Measurements from ENCODE around the gene CNOT2.
"Not testable (repeated sequence)": the region's sequence is repeated elsewhere in the genome, so short reads cannot be mapped to it uniquely, and the experiment has no call there.

CNOT2 gene

DNA sequence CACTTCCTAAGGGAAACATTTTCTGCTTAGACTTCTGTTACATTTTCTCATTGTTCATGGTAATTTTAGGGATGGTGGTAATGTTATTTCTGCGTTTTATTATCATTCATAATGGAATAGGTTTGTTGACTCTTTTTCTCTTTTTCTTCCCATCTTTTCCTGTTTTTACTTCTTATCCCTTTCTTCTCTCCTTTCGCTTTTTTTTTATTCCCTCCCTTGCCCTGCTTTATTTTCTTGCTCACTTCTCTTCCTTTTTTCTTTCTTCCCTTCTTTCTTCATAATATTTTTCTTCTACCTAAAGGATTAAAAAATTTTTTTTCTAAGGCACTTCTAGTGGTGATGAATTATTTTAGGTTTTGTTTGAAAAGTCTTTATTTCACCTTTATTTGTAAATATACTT, 45.6 kb downstream of the CNOT2 start:
- TF ChIP-seq, protein P1, sequence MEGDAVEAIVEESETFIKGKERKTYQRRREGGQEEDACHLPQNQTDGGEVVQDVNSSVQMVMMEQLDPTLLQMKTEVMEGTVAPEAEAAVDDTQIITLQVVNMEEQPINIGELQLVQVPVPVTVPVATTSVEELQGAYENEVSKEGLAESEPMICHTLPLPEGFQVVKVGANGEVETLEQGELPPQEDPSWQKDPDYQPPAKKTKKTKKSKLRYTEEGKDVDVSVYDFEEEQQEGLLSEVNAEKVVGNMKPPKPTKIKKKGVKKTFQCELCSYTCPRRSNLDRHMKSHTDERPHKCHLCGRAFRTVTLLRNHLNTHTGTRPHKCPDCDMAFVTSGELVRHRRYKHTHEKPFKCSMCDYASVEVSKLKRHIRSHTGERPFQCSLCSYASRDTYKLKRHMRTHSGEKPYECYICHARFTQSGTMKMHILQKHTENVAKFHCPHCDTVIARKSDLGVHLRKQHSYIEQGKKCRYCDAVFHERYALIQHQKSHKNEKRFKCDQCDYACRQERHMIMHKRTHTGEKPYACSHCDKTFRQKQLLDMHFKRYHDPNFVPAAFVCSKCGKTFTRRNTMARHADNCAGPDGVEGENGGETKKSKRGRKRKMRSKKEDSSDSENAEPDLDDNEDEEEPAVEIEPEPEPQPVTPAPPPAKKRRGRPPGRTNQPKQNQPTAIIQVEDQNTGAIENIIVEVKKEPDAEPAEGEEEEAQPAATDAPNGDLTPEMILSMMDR (IDR thresholded peaks at IDR 0.05; ENCODE audit: low read depth, low read length) = no peak
- TF ChIP-seq MYC (IDR thresholded peaks at IDR 0.05; ENCODE audit: low read depth, low read length) = no peak
- TF ChIP-seq, protein P2, sequence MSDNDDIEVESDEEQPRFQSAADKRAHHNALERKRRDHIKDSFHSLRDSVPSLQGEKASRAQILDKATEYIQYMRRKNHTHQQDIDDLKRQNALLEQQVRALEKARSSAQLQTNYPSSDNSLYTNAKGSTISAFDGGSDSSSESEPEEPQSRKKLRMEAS (IDR thresholded peaks at IDR 0.05; ENCODE audit: low read depth, low read length) = no peak
- no peak for TF ChIP-seq POLR2A (IDR thresholded peaks at IDR 0.05; ENCODE audit: extremely low read depth, insufficient read length)
- H3K4me3 ChIP-seq (ENCODE audit: low read depth, low read length) = no peak overlapping the region
- no peak for DNase-seq (ENCODE audit: low read depth)

DNA sequence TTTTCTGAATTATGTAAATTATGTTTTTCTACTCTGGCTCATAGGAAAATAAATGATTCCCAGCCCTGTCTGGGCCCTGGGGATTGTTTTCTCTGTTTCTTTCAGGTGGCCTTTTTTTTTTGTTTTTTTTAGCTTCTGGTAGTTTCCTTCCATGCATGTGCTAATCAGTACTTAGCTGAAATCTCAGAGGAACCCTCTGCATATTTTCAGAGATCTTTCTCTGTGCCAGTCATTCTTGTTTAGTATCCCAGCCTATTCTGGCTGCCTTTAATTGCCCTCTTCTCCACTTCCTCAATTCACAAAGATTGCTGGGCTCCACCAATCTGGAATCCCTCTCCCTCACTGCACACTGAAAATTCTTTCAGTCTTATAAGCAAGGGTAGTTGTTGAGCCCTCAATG, 46.9 kb downstream of the CNOT2 start:
- peak; percentile 14 for DNase-seq (ENCODE audit: low read depth)
- H3K4me3 ChIP-seq (ENCODE audit: low read depth, low read length) = no peak overlapping the region
- TF ChIP-seq MYC (IDR thresholded peaks at IDR 0.05; ENCODE audit: low read depth, low read length) (no peak), POLR2A (IDR thresholded peaks at IDR 0.05; ENCODE audit: extremely low read depth, insufficient read length) (no peak)
- TF ChIP-seq, protein P2 (IDR thresholded peaks at IDR 0.05; ENCODE audit: low read depth, low read length) = no peak
- TF ChIP-seq, protein P1 (IDR thresholded peaks at IDR 0.05; ENCODE audit: low read depth, low read length) = no peak

DNA sequence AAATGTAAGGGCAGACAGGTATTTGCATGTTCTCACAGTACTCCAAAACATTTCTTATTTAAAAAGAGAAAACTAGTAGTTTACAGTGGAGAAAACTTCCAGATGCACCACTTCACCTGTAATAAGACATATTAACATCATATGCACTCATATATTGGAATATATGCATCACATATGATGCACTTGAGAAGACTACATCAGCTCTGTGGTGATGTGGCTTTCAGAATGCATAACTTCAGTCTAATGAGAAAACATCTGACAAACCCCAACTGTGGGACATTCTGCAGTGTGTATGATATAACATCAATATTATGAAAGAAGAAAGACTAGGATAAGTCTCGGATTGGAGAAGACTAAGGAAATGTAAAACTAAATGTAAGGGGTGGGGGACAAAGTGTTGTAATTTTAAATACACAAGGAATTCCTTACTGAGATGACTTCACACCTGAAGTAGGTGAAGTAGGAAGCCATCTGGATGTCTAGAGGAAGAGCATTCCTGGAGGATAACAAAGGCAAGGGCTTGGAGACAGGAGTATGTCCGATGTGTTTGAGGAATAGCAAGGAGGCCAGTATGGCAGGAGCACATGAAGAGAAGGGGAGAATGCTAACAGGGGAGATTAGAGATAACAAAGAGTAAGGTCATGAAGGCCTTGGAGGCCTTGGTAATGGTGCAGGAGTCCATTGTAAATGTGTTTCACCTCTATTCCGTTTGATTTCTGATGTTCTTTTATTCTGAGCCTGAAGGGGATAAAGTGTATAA, 49.0 kb downstream of the CNOT2 start:
- no peak overlapping the region for H3K4me3 ChIP-seq (ENCODE audit: low read depth, low read length)
- TF ChIP-seq POLR2A (IDR thresholded peaks at IDR 0.05; ENCODE audit: extremely low read depth, insufficient read length) (no peak), MYC (IDR thresholded peaks at IDR 0.05; ENCODE audit: low read depth, low read length) (no peak)
- TF ChIP-seq, protein P2 (IDR thresholded peaks at IDR 0.05; ENCODE audit: low read depth, low read length) = no peak
- TF ChIP-seq, protein P1 (IDR thresholded peaks at IDR 0.05; ENCODE audit: low read depth, low read length) = no peak
- no peak for DNase-seq (ENCODE audit: low read depth)

DNA sequence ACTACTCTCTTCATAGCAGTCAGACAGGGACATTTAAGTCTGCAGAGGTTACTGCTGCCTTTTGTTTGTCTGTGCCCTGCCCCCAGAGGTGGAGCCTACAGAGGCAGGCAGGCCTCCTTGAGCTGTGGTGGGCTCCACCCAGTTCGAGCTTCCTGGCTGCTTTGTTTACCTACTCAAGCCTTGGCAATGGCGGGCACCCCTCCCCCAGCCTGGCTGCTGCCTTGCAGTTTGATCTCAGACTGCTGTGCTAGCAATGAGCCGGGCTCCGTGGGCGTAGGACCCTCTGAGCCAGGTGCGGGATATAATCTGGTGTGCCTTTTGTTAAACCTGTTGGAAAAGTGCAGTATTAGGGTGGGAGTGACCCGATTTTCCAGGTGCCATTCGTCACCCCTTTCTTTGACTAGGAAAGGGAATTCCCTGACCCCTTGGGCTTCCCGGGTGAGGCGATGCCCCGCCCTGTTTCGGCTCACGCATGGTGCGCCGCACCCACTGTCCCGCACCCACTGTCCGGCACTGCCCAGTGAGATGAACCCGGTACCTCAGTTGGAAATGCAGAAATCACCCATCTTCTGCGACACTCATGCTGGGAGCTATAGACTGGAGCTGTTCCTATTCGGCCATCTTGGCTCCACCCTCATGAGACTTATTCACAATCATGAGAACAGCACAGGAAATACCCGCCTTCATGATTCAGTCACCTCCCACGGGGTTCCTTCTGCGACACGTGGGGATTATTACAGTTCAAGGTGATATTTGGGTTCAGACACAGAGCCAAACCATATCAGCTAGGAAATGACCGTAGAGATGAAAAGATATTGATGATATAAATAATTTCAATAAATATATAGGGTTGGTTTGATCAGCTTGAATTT, 61.7 kb downstream of the CNOT2 start:
- H3K4me3 ChIP-seq (ENCODE audit: low read depth, low read length) = not testable (repeated sequence)
- DNase-seq (ENCODE audit: low read depth) = peak; percentile 35

DNA sequence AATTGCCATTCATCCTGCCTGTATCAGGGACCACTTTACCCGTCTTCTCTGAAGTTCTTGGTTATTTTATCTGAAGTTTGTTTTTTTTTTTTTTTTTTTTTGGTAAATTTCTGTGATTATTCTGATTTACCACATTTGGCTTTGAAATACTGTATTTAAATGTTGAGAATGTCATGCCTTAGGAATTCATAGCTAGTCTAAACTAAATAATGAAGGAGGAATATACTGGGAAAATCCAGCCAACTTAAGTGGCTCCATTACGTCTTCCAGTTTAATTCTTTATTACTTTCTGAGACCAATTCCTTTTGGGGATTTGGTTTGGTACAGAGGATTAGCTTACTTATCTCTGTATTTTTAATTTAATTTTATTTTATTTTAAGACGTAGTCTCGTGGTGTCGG, 62.6 kb downstream of the CNOT2 start:
- TF ChIP-seq POLR2A (IDR thresholded peaks at IDR 0.05; ENCODE audit: extremely low read depth, insufficient read length) (no peak), MYC (IDR thresholded peaks at IDR 0.05; ENCODE audit: low read depth, low read length) (no peak)
- TF ChIP-seq, protein P1 (IDR thresholded peaks at IDR 0.05; ENCODE audit: low read depth, low read length) = no peak
- TF ChIP-seq, protein P2 (IDR thresholded peaks at IDR 0.05; ENCODE audit: low read depth, low read length) = no peak
- no peak for DNase-seq (ENCODE audit: low read depth)
- H3K4me3 ChIP-seq (ENCODE audit: low read depth, low read length) = no peak overlapping the region

DNA sequence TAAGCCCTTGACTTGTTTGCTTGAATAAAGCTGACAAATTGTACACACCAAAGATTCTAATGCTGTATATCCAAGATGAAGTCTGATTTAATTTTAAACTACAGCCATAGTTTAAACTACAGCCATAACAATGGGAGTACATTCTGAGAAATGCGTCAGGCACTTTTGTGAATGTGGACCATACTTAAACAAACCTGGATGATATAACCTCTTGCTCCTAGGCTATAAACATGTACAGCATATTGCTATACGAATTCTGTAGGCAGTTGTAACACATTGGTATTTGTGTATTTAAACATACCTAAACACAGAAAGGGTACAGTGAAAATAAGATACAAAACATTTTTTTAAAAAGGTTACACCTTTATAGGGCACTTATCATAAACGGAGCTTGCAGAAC, 63.4 kb downstream of the CNOT2 start:
- DNase-seq (ENCODE audit: low read depth) = no peak
- TF ChIP-seq, protein P2 (IDR thresholded peaks at IDR 0.05; ENCODE audit: low read depth, low read length) = no peak
- TF ChIP-seq, protein P1 (IDR thresholded peaks at IDR 0.05; ENCODE audit: low read depth, low read length) = no peak
- TF ChIP-seq MYC (IDR thresholded peaks at IDR 0.05; ENCODE audit: low read depth, low read length) (no peak), POLR2A (IDR thresholded peaks at IDR 0.05; ENCODE audit: extremely low read depth, insufficient read length) (no peak)

More for the DNA sequence above, 63.4 kb downstream of the CNOT2 start:
- H3K4me3 ChIP-seq (ENCODE audit: low read depth, low read length) = no peak overlapping the region
